ENCODE measurements around the gene PCK2. TPM values are rescaled to one million over a fixed set of nuclear protein-coding genes. Genes with fewer than 3 reads are reported as not detected.

PCK2 gene
- total and polyA plus RNA-seq, 2 of the 13 experiments (the other 11 are each of a cell fraction or from before 2014, with no cell fraction given) = 129 to 272 TPM

DNA sequence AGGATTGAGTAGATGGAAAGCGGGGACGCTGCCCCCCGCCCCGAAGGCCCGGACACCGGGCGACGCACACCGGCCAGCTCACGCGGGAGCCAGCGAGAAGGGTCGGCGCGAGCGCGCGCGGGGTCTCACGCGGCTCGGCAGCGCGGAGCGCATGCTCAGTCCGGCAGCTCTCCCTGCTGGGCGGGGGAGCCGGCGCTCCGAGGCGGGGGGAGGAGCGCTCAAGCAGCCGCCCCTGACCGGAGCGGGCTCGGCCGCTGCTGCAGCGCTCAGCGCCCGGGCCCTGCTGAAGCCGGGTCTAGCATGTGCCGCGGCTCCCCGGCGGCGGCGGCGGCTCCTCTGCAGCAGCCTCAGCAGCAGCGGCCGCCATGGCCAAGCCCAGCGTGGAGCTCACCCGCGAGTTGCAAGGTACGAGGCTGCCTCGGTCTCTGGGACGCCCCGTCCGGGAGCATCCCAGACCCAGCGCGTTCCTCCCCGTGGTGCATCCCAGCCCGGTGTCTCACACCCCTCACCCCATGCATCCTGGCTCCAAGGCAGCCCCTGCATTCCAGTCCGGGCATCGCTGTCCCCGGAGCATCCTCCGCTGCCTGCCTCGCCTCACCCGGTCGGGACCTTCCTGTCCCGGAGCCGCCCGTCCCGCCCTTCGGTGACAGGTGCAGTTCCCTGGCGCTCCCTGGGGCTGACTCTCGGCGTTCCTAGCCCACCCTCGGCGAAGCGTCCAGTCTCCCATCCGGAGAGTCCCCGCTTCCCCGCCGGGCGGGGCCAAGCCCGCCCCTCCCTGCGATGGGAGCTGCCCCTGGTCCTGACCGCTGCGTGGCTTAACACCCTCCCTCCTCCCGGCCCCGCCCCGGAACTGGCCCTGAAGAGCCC lies 42.1 kb upstream of the PCK2 start, which contains the start of gene CARMIL3 (continued):
- TF ChIP-seq ZNF749 (CRISPR knock-in tag; IDR thresholded peaks at IDR 0.05; ENCODE audit: borderline replicate concordance) (peak; percentile 90), STAT5B (CRISPR knock-in tag; IDR thresholded peaks at IDR 0.05) (peak; percentile 78; the same call in 1 of the 2 replicates), NONO (IDR thresholded peaks at IDR 0.05) (no peak), NONO (CRISPR knock-in tag; conservative IDR thresholded peaks at IDR 0.05) (peak; percentile 64), MEIS1 (CRISPR knock-in tag; IDR thresholded peaks at IDR 0.05; ENCODE audit: borderline replicate concordance) (peak; percentile 24; the same call in 1 of the 2 replicates), RFX1 (IDR thresholded peaks at IDR 0.05) (no peak), FOXM1 (CRISPR knock-in tag; IDR thresholded peaks at IDR 0.05) (no peak), ZNF746 (CRISPR knock-in tag; IDR thresholded peaks at IDR 0.05) (peak; percentile 72), ISL2 (CRISPR knock-in tag; IDR thresholded peaks at IDR 0.05) (peak; percentile 80), GZF1 (CRISPR knock-in tag; IDR thresholded peaks at IDR 0.05) (no peak), CBX1 (IDR thresholded peaks at IDR 0.05; ENCODE audit: low read depth) (peak; percentile 47), ZNF547 (CRISPR knock-in tag; IDR thresholded peaks at IDR 0.05) (peak; percentile 94), ZFP62 (CRISPR knock-in tag; IDR thresholded peaks at IDR 0.05) (0 out of 2 replicates have a peak, but pooled peaks have one; percentile 26), NFE2L1 (CRISPR knock-in tag; IDR thresholded peaks at IDR 0.05; ENCODE audit: borderline replicate concordance) (peak; percentile 79), BCL6 (CRISPR knock-in tag; IDR thresholded peaks at IDR 0.05) (peak; percentile 14), ZNF792 (CRISPR knock-in tag; IDR thresholded peaks at IDR 0.05) (peak; percentile 79; the same call in 1 of the 2 replicates), ZIK1 (CRISPR knock-in tag; IDR thresholded peaks at IDR 0.05; ENCODE audit: borderline replicate concordance, low read depth) (peak; percentile 97), ZBTB20 (CRISPR knock-in tag; IDR thresholded peaks at IDR 0.05; ENCODE audit: borderline replicate concordance, low read depth) (peak; percentile 84; the same call in 1 of the 2 replicates), MED8 (CRISPR knock-in tag; IDR thresholded peaks at IDR 0.05; ENCODE audit: insufficient replicate concordance) (no peak), ZNF143 (CRISPR knock-in tag; IDR thresholded peaks at IDR 0.05) (peak; percentile 40; the same call in 1 of the 2 replicates), THYN1 (CRISPR knock-in tag; IDR thresholded peaks at IDR 0.05; ENCODE audit: borderline replicate concordance, low read depth) (no peak), ZFP1 (CRISPR knock-in tag; IDR thresholded peaks at IDR 0.05) (0 out of 2 replicates have a peak, but pooled peaks have one; percentile 47), TARDBP (CRISPR knock-in tag; IDR thresholded peaks at IDR 0.05) (no peak), GTF3A (CRISPR knock-in tag; conservative IDR thresholded peaks at IDR 0.05) (0 out of 2 replicates have a peak, but pooled peaks have one; percentile 69), ZNF672 (CRISPR knock-in tag; IDR thresholded peaks at IDR 0.05) (no peak), RBAK (CRISPR knock-in tag; IDR thresholded peaks at IDR 0.05) (no peak)
- TF ChIP-seq, protein P1, sequence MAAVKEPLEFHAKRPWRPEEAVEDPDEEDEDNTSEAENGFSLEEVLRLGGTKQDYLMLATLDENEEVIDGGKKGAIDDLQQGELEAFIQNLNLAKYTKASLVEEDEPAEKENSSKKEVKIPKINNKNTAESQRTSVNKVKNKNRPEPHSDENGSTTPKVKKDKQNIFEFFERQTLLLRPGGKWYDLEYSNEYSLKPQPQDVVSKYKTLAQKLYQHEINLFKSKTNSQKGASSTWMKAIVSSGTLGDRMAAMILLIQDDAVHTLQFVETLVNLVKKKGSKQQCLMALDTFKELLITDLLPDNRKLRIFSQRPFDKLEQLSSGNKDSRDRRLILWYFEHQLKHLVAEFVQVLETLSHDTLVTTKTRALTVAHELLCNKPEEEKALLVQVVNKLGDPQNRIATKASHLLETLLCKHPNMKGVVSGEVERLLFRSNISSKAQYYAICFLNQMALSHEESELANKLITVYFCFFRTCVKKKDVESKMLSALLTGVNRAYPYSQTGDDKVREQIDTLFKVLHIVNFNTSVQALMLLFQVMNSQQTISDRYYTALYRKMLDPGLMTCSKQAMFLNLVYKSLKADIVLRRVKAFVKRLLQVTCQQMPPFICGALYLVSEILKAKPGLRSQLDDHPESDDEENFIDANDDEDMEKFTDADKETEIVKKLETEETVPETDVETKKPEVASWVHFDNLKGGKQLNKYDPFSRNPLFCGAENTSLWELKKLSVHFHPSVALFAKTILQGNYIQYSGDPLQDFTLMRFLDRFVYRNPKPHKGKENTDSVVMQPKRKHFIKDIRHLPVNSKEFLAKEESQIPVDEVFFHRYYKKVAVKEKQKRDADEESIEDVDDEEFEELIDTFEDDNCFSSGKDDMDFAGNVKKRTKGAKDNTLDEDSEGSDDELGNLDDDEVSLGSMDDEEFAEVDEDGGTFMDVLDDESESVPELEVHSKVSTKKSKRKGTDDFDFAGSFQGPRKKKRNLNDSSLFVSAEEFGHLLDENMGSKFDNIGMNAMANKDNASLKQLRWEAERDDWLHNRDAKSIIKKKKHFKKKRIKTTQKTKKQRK (IDR thresholded peaks at IDR 0.05; ENCODE audit: low read length) = no peak
- TF ChIP-seq, protein P2, sequence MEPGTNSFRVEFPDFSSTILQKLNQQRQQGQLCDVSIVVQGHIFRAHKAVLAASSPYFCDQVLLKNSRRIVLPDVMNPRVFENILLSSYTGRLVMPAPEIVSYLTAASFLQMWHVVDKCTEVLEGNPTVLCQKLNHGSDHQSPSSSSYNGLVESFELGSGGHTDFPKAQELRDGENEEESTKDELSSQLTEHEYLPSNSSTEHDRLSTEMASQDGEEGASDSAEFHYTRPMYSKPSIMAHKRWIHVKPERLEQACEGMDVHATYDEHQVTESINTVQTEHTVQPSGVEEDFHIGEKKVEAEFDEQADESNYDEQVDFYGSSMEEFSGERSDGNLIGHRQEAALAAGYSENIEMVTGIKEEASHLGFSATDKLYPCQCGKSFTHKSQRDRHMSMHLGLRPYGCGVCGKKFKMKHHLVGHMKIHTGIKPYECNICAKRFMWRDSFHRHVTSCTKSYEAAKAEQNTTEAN (CRISPR knock-in tag; conservative IDR thresholded peaks at IDR 0.05) = peak; percentile 57; the same call in 1 of the 2 replicates
